ENCODE measurements around the gene PEX14. TPM values are rescaled to one million over a fixed set of nuclear protein-coding genes. Genes with fewer than 3 reads are reported as not detected.
A peak's percentile ranks its signal among the peaks of the same experiment; 100 is the strongest.

PEX14 gene
- total and polyA plus RNA-seq, 2 experiments from 2014 or later: 17.6 to 19.6 TPM

DNA sequence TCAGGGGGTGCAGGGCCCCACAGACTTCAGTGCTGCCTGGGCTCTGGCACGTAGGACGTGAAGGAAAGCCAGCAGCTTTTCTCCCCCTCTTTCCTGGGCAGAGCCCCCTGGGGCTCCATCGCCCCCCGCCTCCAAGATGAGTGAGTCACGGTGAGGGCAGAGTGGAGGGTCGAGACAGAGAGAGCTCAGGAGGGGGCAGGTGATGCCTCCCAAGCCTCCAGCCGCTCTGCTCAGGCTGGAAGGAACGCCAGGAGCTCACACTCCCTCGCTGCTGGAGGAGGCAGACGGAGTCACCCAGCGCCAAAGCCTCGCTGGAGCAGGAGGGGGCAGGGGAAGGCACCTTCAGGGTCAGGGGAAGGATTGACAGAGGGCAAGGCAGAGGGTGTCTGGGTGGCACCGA is 202.2 kb downstream of the PEX14 start:
- TF ChIP-seq STAT1 (IDR thresholded peaks at IDR 0.05; ENCODE audit: unreplicated experiment): no peak
- TF ChIP-seq, protein P1, sequence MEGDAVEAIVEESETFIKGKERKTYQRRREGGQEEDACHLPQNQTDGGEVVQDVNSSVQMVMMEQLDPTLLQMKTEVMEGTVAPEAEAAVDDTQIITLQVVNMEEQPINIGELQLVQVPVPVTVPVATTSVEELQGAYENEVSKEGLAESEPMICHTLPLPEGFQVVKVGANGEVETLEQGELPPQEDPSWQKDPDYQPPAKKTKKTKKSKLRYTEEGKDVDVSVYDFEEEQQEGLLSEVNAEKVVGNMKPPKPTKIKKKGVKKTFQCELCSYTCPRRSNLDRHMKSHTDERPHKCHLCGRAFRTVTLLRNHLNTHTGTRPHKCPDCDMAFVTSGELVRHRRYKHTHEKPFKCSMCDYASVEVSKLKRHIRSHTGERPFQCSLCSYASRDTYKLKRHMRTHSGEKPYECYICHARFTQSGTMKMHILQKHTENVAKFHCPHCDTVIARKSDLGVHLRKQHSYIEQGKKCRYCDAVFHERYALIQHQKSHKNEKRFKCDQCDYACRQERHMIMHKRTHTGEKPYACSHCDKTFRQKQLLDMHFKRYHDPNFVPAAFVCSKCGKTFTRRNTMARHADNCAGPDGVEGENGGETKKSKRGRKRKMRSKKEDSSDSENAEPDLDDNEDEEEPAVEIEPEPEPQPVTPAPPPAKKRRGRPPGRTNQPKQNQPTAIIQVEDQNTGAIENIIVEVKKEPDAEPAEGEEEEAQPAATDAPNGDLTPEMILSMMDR (conservative IDR thresholded peaks at IDR 0.05; ENCODE audit: low read depth in 2 of 2): no peak
- TF ChIP-seq, protein P2, sequence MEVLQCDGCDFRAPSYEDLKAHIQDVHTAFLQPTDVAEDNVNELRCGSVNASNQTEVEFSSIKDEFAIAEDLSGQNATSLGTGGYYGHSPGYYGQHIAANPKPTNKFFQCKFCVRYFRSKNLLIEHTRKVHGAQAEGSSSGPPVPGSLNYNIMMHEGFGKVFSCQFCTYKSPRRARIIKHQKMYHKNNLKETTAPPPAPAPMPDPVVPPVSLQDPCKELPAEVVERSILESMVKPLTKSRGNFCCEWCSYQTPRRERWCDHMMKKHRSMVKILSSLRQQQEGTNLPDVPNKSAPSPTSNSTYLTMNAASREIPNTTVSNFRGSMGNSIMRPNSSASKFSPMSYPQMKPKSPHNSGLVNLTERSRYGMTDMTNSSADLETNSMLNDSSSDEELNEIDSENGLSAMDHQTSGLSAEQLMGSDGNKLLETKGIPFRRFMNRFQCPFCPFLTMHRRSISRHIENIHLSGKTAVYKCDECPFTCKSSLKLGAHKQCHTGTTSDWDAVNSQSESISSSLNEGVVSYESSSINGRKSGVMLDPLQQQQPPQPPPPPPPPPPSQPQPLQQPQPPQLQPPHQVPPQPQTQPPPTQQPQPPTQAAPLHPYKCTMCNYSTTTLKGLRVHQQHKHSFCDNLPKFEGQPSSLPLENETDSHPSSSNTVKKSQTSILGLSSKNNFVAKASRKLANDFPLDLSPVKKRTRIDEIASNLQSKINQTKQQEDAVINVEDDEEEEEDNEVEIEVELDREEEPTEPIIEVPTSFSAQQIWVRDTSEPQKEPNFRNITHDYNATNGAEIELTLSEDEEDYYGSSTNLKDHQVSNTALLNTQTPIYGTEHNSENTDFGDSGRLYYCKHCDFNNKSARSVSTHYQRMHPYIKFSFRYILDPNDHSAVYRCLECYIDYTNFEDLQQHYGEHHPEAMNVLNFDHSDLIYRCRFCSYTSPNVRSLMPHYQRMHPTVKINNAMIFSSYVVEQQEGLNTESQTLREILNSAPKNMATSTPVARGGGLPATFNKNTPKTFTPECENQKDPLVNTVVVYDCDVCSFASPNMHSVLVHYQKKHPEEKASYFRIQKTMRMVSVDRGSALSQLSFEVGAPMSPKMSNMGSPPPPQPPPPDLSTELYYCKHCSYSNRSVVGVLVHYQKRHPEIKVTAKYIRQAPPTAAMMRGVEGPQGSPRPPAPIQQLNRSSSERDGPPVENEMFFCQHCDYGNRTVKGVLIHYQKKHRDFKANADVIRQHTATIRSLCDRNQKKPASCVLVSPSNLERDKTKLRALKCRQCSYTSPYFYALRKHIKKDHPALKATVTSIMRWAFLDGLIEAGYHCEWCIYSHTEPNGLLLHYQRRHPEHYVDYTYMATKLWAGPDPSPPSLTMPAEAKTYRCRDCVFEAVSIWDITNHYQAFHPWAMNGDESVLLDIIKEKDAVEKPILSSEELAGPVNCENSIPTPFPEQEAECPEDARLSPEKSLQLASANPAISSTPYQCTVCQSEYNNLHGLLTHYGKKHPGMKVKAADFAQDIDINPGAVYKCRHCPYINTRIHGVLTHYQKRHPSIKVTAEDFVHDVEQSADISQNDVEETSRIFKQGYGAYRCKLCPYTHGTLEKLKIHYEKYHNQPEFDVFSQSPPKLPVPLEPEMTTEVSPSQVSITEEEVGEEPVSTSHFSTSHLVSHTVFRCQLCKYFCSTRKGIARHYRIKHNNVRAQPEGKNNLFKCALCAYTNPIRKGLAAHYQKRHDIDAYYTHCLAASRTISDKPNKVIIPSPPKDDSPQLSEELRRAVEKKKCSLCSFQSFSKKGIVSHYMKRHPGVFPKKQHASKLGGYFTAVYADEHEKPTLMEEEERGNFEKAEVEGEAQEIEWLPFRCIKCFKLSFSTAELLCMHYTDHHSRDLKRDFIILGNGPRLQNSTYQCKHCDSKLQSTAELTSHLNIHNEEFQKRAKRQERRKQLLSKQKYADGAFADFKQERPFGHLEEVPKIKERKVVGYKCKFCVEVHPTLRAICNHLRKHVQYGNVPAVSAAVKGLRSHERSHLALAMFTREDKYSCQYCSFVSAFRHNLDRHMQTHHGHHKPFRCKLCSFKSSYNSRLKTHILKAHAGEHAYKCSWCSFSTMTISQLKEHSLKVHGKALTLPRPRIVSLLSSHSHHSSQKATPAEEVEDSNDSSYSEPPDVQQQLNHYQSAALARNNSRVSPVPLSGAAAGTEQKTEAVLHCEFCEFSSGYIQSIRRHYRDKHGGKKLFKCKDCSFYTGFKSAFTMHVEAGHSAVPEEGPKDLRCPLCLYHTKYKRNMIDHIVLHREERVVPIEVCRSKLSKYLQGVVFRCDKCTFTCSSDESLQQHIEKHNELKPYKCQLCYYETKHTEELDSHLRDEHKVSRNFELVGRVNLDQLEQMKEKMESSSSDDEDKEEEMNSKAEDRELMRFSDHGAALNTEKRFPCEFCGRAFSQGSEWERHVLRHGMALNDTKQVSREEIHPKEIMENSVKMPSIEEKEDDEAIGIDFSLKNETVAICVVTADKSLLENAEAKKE (CRISPR knock-in tag; IDR thresholded peaks at IDR 0.05): no peak
- TF ChIP-seq JUNB (IDR thresholded peaks at IDR 0.05; ENCODE audit: unreplicated experiment): no peak
- no peak for TF ChIP-seq EZH2 (IDR thresholded peaks at IDR 0.05; ENCODE audit: low read depth, unreplicated experiment)
- no peak for TF ChIP-seq POLR2AphosphoS5 (IDR thresholded peaks at IDR 0.05; ENCODE audit: low read depth)
- TF ChIP-seq ZNF331 (CRISPR knock-in tag; IDR thresholded peaks at IDR 0.05; ENCODE audit: low read depth): no peak
- no peak for TF ChIP-seq CREB1 (CRISPR knock-in tag; IDR thresholded peaks at IDR 0.05; ENCODE audit: low read depth)
- TF ChIP-seq, protein P3, sequence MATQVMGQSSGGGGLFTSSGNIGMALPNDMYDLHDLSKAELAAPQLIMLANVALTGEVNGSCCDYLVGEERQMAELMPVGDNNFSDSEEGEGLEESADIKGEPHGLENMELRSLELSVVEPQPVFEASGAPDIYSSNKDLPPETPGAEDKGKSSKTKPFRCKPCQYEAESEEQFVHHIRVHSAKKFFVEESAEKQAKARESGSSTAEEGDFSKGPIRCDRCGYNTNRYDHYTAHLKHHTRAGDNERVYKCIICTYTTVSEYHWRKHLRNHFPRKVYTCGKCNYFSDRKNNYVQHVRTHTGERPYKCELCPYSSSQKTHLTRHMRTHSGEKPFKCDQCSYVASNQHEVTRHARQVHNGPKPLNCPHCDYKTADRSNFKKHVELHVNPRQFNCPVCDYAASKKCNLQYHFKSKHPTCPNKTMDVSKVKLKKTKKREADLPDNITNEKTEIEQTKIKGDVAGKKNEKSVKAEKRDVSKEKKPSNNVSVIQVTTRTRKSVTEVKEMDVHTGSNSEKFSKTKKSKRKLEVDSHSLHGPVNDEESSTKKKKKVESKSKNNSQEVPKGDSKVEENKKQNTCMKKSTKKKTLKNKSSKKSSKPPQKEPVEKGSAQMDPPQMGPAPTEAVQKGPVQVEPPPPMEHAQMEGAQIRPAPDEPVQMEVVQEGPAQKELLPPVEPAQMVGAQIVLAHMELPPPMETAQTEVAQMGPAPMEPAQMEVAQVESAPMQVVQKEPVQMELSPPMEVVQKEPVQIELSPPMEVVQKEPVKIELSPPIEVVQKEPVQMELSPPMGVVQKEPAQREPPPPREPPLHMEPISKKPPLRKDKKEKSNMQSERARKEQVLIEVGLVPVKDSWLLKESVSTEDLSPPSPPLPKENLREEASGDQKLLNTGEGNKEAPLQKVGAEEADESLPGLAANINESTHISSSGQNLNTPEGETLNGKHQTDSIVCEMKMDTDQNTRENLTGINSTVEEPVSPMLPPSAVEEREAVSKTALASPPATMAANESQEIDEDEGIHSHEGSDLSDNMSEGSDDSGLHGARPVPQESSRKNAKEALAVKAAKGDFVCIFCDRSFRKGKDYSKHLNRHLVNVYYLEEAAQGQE (IDR thresholded peaks at IDR 0.05; ENCODE audit: unreplicated experiment): no peak
- TF ChIP-seq, protein P4, sequence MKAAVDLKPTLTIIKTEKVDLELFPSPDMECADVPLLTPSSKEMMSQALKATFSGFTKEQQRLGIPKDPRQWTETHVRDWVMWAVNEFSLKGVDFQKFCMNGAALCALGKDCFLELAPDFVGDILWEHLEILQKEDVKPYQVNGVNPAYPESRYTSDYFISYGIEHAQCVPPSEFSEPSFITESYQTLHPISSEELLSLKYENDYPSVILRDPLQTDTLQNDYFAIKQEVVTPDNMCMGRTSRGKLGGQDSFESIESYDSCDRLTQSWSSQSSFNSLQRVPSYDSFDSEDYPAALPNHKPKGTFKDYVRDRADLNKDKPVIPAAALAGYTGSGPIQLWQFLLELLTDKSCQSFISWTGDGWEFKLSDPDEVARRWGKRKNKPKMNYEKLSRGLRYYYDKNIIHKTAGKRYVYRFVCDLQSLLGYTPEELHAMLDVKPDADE (IDR thresholded peaks at IDR 0.05): no peak
- TF ChIP-seq NANOG (IDR thresholded peaks at IDR 0.05; ENCODE audit: borderline replicate concordance): no peak
- no peak for TF ChIP-seq EZH2phosphoT487 (IDR thresholded peaks at IDR 0.05; ENCODE audit: unreplicated experiment)
- no peak for TF ChIP-seq ZNF114 (CRISPR knock-in tag; IDR thresholded peaks at IDR 0.05)
- peak; percentile 5; the same call in 2 of the 3 replicates for ATAC-seq
- H3K9me2 ChIP-seq (ENCODE audit: insufficient read depth): no peaks in the 10 kb centered on the region
- no peaks in the 10 kb centered on the region for H3F3A ChIP-seq (replicated peaks; ENCODE audit: low read depth)
- H3K27ac ChIP-seq (ENCODE audit: low read depth): no peak overlapping the region
- H2AFZ ChIP-seq: no peak overlapping the region
- H3K79me2 ChIP-seq (replicated peaks; ENCODE audit: insufficient read depth): no peaks in the 10 kb centered on the region
- peaks cover 47% of the 10 kb centered on the region for H3K4me1 Mint-ChIP-seq
- no peaks in the 10 kb centered on the region; the same call in 1 of the 2 replicates for H3K36me3 ChIP-seq (ENCODE audit: insufficient read depth)
- peaks cover 17% of the 10 kb centered on the region for H3K27me3 Mint-ChIP-seq (ENCODE audit: insufficient read depth, low read depth, poor library complexity)
- no peak for DNase-seq (ENCODE audit: low spot score)
- no peak overlapping the region for H3K4me3 ChIP-seq
- no peak overlapping the region for H3K4me2 ChIP-seq
- H3K27ac Mint-ChIP-seq: peak overlapping the region; percentile 64
- H3K4me1 ChIP-seq (ENCODE audit: insufficient read depth): peaks cover 24% of the 10 kb centered on the region
- no peak overlapping the region for H3K4me3 Mint-ChIP-seq
- no peaks in the 10 kb centered on the region for H4K20me1 ChIP-seq (replicated peaks; ENCODE audit: insufficient read depth)
- H3K9me3 Mint-ChIP-seq: no peaks in the 10 kb centered on the region; the same call in 1 of the 3 replicates
- H3K36me3 Mint-ChIP-seq (ENCODE audit: low read depth): no peaks in the 10 kb centered on the region
- no peaks in the 10 kb centered on the region for H3K27me3 ChIP-seq (ENCODE audit: insufficient read depth)

All from GM23338 (cell line).